NCI-H2196 (cell line): ENCODE data around the gene SCMH1.
"Not testable (repeated sequence)": the region's sequence is repeated elsewhere in the genome, so short reads cannot be mapped to it uniquely, and the experiment has no call there.

ENCODE experiments used
- DNase-seq: peaks from one replicate; lab custom pipeline; 2025; ENCODE audit not compliant: unreplicated experiment; lab: John Stamatoyannopoulos, UW

Gene SCMH1

GRCh38 chr1:41215623-41216022 lies 26.5 kb downstream of the SCMH1 start:
- DNase-seq, result no peak

- DNase-seq, result no peak
Measured at GRCh38 chr1:41213341-41213740, 28.8 kb downstream of the SCMH1 start.

GRCh38 chr1:41211608-41212007 lies 30.5 kb downstream of the SCMH1 start:
- not testable (repeated sequence) for DNase-seq

GRCh38 chr1:41207053-41207452 lies 35.1 kb downstream of the SCMH1 start:
- not testable (repeated sequence) for DNase-seq

- no peak for DNase-seq
Measured at GRCh38 chr1:41200728-41201127, 41.4 kb downstream of the SCMH1 start.

- no peak for DNase-seq
Measured at GRCh38 chr1:41199375-41199774, 42.7 kb downstream of the SCMH1 start.

GRCh38 chr1:41192456-41193178 lies 49.5 kb downstream of the SCMH1 start:
- DNase-seq, result no peak

GRCh38 chr1:41184446-41184845 lies 57.7 kb downstream of the SCMH1 start:
- DNase-seq, result no peak

- not testable (repeated sequence) for DNase-seq
Measured at GRCh38 chr1:41178230-41178629, 63.9 kb downstream of the SCMH1 start.

GRCh38 chr1:41175546-41175945 lies 66.6 kb downstream of the SCMH1 start:
- peak; percentile 42 for DNase-seq

GRCh38 chr1:41174170-41174569 lies 67.9 kb downstream of the SCMH1 start:
- DNase-seq, result no peak

- DNase-seq, result no peak
Measured at GRCh38 chr1:41173651-41174050, 68.5 kb downstream of the SCMH1 start.

- DNase-seq, result no peak
Measured at GRCh38 chr1:41171266-41171874, 70.7 kb downstream of the SCMH1 start.

GRCh38 chr1:41169799-41170180 lies 72.3 kb downstream of the SCMH1 start:
- no peak for DNase-seq

GRCh38 chr1:41169066-41169798 lies 72.9 kb downstream of the SCMH1 start:
- DNase-seq, result no peak

GRCh38 chr1:41167667-41168066 lies 74.4 kb downstream of the SCMH1 start:
- no peak for DNase-seq

- no peak for DNase-seq
Measured at GRCh38 chr1:41164727-41165126, 77.4 kb downstream of the SCMH1 start.

GRCh38 chr1:41162441-41162840 lies 79.7 kb downstream of the SCMH1 start:
- no peak for DNase-seq

GRCh38 chr1:41161846-41162245 lies 80.3 kb downstream of the SCMH1 start:
- no peak for DNase-seq

GRCh38 chr1:41160498-41161110 lies 81.5 kb downstream of the SCMH1 start:
- no peak for DNase-seq

GRCh38 chr1:41158966-41159365 lies 83.1 kb downstream of the SCMH1 start:
- no peak for DNase-seq
